Thoracic aorta endothelial cell (primary cell): Measurements from ENCODE around the gene AMMECR1L. TPM values are rescaled to one million over a fixed set of nuclear protein-coding genes. Genes with fewer than 3 reads are reported as not detected.

ENCODE experiments used
- small RNA-seq: library from RNA; depleted of rRNA; stranded (forward); fragments of <200 nt; gene quantifications from one replicate; pipeline ENCODE3, GENCODE V24; 2012
- total RNA-seq: library from RNA; depleted of rRNA; stranded (reverse); fragments of >200 nt; gene quantifications from 2 replicates; pipeline ENCODE4 v1.2.3, GENCODE V29; 2012

The AMMECR1L gene
- 18.8 and 20.9 TPM in 2 replicates for total RNA-seq

GRCh38 chr2:127885780-127886592, at the start of gene AMMECR1L:
Gene AMMECR1L, minus strand, starts transcription at chr2:127885956. Its CDS starts 11,722 bp downstream, at chr2:127874234.

Small RNAs within 50 kb of the gene (small RNA-seq; reads per million reads assigned to genes)
- gene AC012306.1 (not detected), gene RF00017 (not detected), gene RF00019 (not detected), gene RNU6-395P (not detected)

Other genes with a start within 250 kb of the AMMECR1L start
- not detected in 2 replicates for gene GPR17, start 239.8 kb downstream of the AMMECR1L start, total RNA-seq
- 11.2 and 11.8 TPM in 2 replicates for gene LIMS2, start 210.4 kb downstream of the AMMECR1L start, total RNA-seq
- 3.2 and 4.9 TPM in 2 replicates for gene SFT2D3, start 184.5 kb downstream of the AMMECR1L start, total RNA-seq
- gene WDR33, start 74.8 kb downstream of the AMMECR1L start, total RNA-seq: 44.9 and 53.4 TPM in 2 replicates
- 33.6 and 35.0 TPM in 2 replicates for gene POLR2D, start 27.8 kb downstream of the AMMECR1L start, total RNA-seq
- 9.2 and 14.4 TPM in 2 replicates for gene SAP130, start 142.1 kb upstream of the AMMECR1L start, total RNA-seq
- gene UGGT1, start 205.2 kb upstream of the AMMECR1L start, total RNA-seq: 120 and 124 TPM in 2 replicates